ENCODE measurements around the gene SVIP. TPM values are rescaled to one million over a fixed set of nuclear protein-coding genes. Genes with fewer than 3 reads are reported as not detected.

The SVIP gene
- total RNA-seq, 1 experiment from 2014 or later, result 46.2 TPM

DNA sequence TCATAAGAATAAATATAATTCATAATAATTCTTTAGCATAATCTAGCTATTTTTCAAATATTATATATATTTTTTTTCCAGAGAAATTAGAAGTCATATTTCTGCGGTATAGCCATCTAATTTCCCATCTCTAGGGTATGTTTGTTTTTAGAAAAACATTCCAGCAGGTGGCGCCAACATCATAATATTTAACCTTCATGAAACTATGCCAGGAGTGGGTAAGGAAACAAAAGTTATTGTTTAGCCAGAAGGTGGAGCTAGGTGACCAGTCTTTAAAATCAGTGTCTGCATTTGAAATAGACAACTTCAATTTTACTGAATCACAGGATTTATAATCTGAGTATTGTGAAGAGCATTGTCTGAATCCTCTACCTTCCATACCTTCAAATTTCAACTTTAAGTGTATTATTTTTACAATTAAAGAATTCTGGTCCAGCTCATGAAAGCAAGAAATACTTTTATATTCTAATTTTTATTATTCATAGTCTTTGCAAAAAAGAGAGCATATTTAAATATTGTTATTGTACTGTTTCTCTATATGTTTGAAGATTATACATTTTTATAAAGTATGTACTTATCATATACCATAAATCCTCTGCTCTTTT is 46.4 kb upstream of the SVIP start:
- BruUV-seq (replicated peaks), result no TSS peak
- POLR2A ChIA-PET (ENCODE audit: low non-redundant PET), result no interaction called here

GRCh38 chr11:22869325-22869724 is 39.7 kb upstream of the SVIP start:
- ChIA-PET POLR2A (ENCODE audit: low non-redundant PET) (no interaction called here), CTCF (no interaction called here)
- no peak overlapping the region for H3K27ac ChIP-seq (ENCODE audit: low read depth, low read length, poor library complexity, severe bottlenecking)
- intact Hi-C loops (cut with micrococcal nuclease; ENCODE audit: unreplicated experiment), result no loop called here
- H3K4me3 ChIP-seq (ENCODE audit: low read depth, low read length, poor library complexity, severe bottlenecking), result no peak overlapping the region
- DNase-seq (ENCODE audit: low spot score), result no peak
- TF ChIP-seq CTCF (conservative IDR thresholded peaks at IDR 0.05; ENCODE audit: low read depth, low read length), result no peak
- no peak for TF ChIP-seq EZH2 (IDR thresholded peaks at IDR 0.05; ENCODE audit: borderline replicate concordance, low read depth, low read length, poor library complexity, severe bottlenecking)
- H3K4me1 ChIP-seq (ENCODE audit: insufficient read depth, low read length, poor library complexity, severe bottlenecking), result no peaks in the 10 kb centered on the region
- no peaks in the 10 kb centered on the region for H3K9me3 ChIP-seq (ENCODE audit: low read depth, low read length, poor library complexity, severe bottlenecking)
- H3K36me3 ChIP-seq (ENCODE audit: insufficient read depth, low read length, poor library complexity, severe bottlenecking), result no peaks in the 10 kb centered on the region
- H3K27me3 ChIP-seq (replicated peaks; ENCODE audit: insufficient read depth, low read depth, low read length, poor library complexity), result no peaks in the 10 kb centered on the region
- BruUV-seq (replicated peaks), result no TSS peak

More for the DNA sequence above, 46.4 kb upstream of the SVIP start:
- H3K4me3 ChIP-seq (ENCODE audit: low read depth, low read length, poor library complexity, severe bottlenecking), result no peak overlapping the region
- H3K27me3 ChIP-seq (replicated peaks; ENCODE audit: insufficient read depth, low read depth, low read length, poor library complexity), result no peaks in the 10 kb centered on the region
- DNase-seq (ENCODE audit: low spot score), result peak; percentile 84
- H3K36me3 ChIP-seq (ENCODE audit: insufficient read depth, low read length, poor library complexity, severe bottlenecking), result no peaks in the 10 kb centered on the region
- TF ChIP-seq CTCF (conservative IDR thresholded peaks at IDR 0.05; ENCODE audit: low read depth, low read length), result peak; percentile 78
- no peak for TF ChIP-seq EZH2 (IDR thresholded peaks at IDR 0.05; ENCODE audit: borderline replicate concordance, low read depth, low read length, poor library complexity, severe bottlenecking)
- no peaks in the 10 kb centered on the region for H3K9me3 ChIP-seq (ENCODE audit: low read depth, low read length, poor library complexity, severe bottlenecking)
- CTCF ChIA-PET, result interaction anchor here (0.8 kb wide), 1 partner anchor 24 kb away, joined by 3 read pairs; no protein-coding TSS in a partner anchor
- no peaks in the 10 kb centered on the region for H3K4me1 ChIP-seq (ENCODE audit: insufficient read depth, low read length, poor library complexity, severe bottlenecking)
- intact Hi-C loops (cut with micrococcal nuclease; ENCODE audit: unreplicated experiment), result loop anchor here (5.0 kb wide), 1 partner anchor 1616 kb away; no protein-coding TSS in a partner anchor
- H3K27ac ChIP-seq (ENCODE audit: low read depth, low read length, poor library complexity, severe bottlenecking), result no peak overlapping the region

DNA sequence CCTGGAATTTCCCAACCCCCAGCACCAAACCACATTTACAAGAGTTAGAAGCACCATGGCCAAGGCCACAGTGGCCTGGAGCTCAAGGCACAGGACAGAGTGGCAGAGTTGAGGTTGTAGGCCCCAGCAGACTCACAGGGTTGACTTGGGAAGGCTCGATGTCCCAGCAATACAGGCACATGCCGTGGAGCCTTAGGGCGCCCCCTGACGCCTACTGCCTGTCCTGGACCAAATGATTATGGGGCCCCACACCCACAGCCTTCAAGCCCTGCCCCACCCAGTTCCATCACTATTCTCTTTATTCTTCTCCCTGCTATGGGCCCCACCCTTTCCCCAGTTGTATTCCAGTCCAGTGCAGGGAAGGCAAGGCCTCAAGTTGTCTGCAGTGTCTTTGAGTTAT is 30.6 kb upstream of the SVIP start, which contains the start of gene CCDC179:
TSS of gene CCDC179 (minus strand) at position 234 of the 400 bp plus-strand sequence. CDS start at position 181, 53 bp downstream.
- no peak within 1 kb of the TSS for H3K4me3 ChIP-seq (ENCODE audit: low read depth, low read length, poor library complexity, severe bottlenecking)
- H3K4me1 ChIP-seq (ENCODE audit: insufficient read depth, low read length, poor library complexity, severe bottlenecking), result no peaks in the 10 kb centered on the region
- TF ChIP-seq EZH2 (IDR thresholded peaks at IDR 0.05; ENCODE audit: borderline replicate concordance, low read depth, low read length, poor library complexity, severe bottlenecking) (no peak), CTCF (conservative IDR thresholded peaks at IDR 0.05; ENCODE audit: low read depth, low read length) (no peak)
- BruUV-seq (replicated peaks), result no TSS peak
- CTCF ChIA-PET, result no interaction called here
- no peaks in the 10 kb centered on the region for H3K9me3 ChIP-seq (ENCODE audit: low read depth, low read length, poor library complexity, severe bottlenecking)
- no peak for DNase-seq (ENCODE audit: low spot score)
- no peaks in the 10 kb centered on the region for H3K36me3 ChIP-seq (ENCODE audit: insufficient read depth, low read length, poor library complexity, severe bottlenecking)
- no peak within 1 kb of the TSS for H3K27ac ChIP-seq (ENCODE audit: low read depth, low read length, poor library complexity, severe bottlenecking)
- intact Hi-C loops (cut with micrococcal nuclease; ENCODE audit: unreplicated experiment), result no loop called here
- no peaks in the 10 kb centered on the region for H3K27me3 ChIP-seq (replicated peaks; ENCODE audit: insufficient read depth, low read depth, low read length, poor library complexity)
- POLR2A ChIA-PET (ENCODE audit: low non-redundant PET), result no interaction called here

Data from A673 (cell line).